OCI-LY1 (cell line): ENCODE results near the gene ATP2C1.

Experiments
- EZH2 ChIP-seq: fragments of 200-600 bp; sonication (generic), shearing (Covaris generic); IDR thresholded peaks from 2 replicates; pipeline ENCODE4 v1.8.0; 2017; ENCODE audit warnings: borderline replicate concordance, mixed run types, mild to moderate bottlenecking, antibody characterized with exemption, low read length, moderate library complexity, mixed read lengths
- TF ChIP-seq, protein P1 (sequence below): fragments of 200-600 bp; sonication (generic), shearing (Covaris generic); IDR thresholded peaks from 2 replicates; pipeline ENCODE4 v1.5.1; 2017; ENCODE audit warnings: mild to moderate bottlenecking, antibody characterized with exemption, low read length, moderate library complexity, mixed read lengths

DNA sequence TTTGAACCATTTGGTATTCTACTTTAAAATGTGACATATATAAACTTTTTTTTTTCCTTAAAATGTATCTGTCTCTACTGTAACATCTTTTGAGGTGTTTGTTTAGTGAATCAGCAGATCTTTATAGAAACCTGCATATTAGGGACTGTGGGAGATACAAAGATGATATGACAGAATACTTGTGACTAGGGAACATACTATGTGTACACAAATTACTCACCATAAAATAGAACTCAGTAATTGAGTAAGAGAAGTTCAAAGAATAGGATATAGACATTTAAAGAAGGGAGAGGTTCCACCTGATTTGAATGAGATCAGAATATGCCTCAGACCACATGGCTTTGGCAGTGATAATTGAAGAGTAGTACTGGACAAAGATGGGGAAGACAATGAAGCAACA is 47.9 kb downstream of the ATP2C1 start:
- TF ChIP-seq, protein P1, sequence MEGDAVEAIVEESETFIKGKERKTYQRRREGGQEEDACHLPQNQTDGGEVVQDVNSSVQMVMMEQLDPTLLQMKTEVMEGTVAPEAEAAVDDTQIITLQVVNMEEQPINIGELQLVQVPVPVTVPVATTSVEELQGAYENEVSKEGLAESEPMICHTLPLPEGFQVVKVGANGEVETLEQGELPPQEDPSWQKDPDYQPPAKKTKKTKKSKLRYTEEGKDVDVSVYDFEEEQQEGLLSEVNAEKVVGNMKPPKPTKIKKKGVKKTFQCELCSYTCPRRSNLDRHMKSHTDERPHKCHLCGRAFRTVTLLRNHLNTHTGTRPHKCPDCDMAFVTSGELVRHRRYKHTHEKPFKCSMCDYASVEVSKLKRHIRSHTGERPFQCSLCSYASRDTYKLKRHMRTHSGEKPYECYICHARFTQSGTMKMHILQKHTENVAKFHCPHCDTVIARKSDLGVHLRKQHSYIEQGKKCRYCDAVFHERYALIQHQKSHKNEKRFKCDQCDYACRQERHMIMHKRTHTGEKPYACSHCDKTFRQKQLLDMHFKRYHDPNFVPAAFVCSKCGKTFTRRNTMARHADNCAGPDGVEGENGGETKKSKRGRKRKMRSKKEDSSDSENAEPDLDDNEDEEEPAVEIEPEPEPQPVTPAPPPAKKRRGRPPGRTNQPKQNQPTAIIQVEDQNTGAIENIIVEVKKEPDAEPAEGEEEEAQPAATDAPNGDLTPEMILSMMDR, result no peak
- TF ChIP-seq EZH2, result no peak
